Natural killer cell treated with Interleukin-12 subunit alpha and Interleukin-12 subunit beta and Interleukin-15 and Interleukin-18, amount 100 ng/mL, for 72 hours (primary cell): ENCODE data around the gene KIF22. TPM values are rescaled to one million over a fixed set of nuclear protein-coding genes. Genes with fewer than 3 reads are reported as not detected.
"Not testable (repeated sequence)": the region's sequence is repeated elsewhere in the genome, so short reads cannot be mapped to it uniquely, and the experiment has no call there.

ENCODE experiments used
- ATAC-seq, 2 donors: fragments of 150-1000 bp; cut with Tn5 transposase in 1 of 2; sonication (Bioruptor Pico), chemical (Tn5 transposase) in 1 of 2; 2 replicates each; pipeline ENCODE4 v1.10.0; 2021
- DNase-seq: peaks from one replicate; pipeline ENCODE4 v3.0.0; 2022; ENCODE audit warnings: low spot score
- H3K27ac Mint-ChIP-seq, 2 donors: 1 replicate in 1 of 2; 2 replicates in 1 of 2; pipeline ENCODE4 v1.8.0; 2022; ENCODE audit warnings: mixed read lengths in 2 of 2, mild to moderate bottlenecking in 1 of 2, moderate library complexity in 1 of 2
- H3K27me3 Mint-ChIP-seq, 2 donors: 1 replicate in 1 of 2; 2 replicates in 1 of 2; pipeline ENCODE4 v1.8.0; 2022; ENCODE audit warnings: mixed read lengths in 2 of 2
- H3K36me3 Mint-ChIP-seq: one replicate; pipeline ENCODE4 v1.8.0; 2022; ENCODE audit warnings: mixed read lengths
- H3K4me1 Mint-ChIP-seq, 2 donors: 1 replicate in 1 of 2; 2 replicates in 1 of 2; pipeline ENCODE4 v1.8.0; 2022; ENCODE audit warnings: low read depth in 2 of 2, mixed read lengths in 2 of 2, mild to moderate bottlenecking in 1 of 2
- H3K4me3 Mint-ChIP-seq: one replicate; pipeline ENCODE4 v1.8.0; 2022; ENCODE audit warnings: mixed read lengths
- H3K9me3 Mint-ChIP-seq: 2 replicates; pipeline ENCODE4 v1.8.0; 2022; ENCODE audit warnings: mixed read lengths
- total RNA-seq, 2 donors: library from RNA; stranded (reverse); gene quantifications; one replicate each; pipeline ENCODE4 v1.2.3, GENCODE V29; 2022

KIF22 gene
- total RNA-seq, 2 donors from 2014 or later = 63.4 to 174 TPM

DNA sequence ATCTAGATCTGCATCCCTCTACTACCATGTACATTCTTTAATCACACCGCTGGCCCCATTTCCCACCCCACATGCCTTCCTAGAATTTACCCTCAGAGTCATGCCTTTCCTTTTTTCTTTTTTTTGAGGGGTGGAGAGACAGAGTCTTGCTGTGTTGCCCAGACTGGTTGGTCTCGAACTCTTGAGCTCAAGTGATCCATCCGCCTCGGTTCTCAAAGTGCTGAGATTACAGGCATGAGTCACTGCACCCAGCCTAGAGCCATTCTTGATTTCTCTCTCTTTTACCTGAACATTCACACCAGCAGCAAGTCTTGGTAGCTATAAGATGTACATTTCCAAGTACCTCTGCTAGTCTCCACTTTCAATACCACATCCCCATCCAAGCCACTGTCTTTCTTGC, 27.5 kb downstream of the KIF22 start:
- H3K27me3 Mint-ChIP-seq = no peaks in the 10 kb centered on the region
- H3K36me3 Mint-ChIP-seq = peaks cover 7% of the 10 kb centered on the region
- peak overlapping the region; percentile 78 to 98 for H3K27ac Mint-ChIP-seq
- peaks cover 55% of the 10 kb centered on the region in 2 donors for H3K4me1 Mint-ChIP-seq
- no peak for DNase-seq
- ATAC-seq = no peak
- no peaks in the 10 kb centered on the region for H3K9me3 Mint-ChIP-seq
- peak overlapping the region; percentile 96 for H3K4me3 Mint-ChIP-seq

DNA sequence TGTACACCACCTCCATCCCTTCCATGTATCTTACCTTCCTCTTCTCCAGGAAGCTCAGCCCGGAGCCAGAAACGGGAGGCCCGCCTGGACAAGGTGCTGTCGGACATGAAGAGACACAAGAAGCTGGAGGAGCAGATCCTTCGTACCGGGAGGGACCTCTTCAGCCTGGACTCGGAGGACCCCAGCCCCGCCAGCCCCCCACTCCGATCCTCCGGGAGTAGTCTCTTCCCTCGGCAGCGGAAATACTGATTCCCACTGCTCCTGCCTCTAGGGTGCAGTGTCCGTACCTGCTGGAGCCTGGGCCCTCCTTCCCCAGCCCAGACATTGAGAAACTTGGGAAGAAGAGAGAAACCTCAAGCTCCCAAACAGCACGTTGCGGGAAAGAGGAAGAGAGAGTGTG, 29.0 kb downstream of the KIF22 start:
- ATAC-seq (no peak), DNase-seq (no peak)
- H3K4me1 Mint-ChIP-seq = peaks cover 51 to 55% of the 10 kb centered on the region in 2 donors
- H3K4me3 Mint-ChIP-seq = peak overlapping the region; percentile 96
- no peaks in the 10 kb centered on the region for H3K9me3 Mint-ChIP-seq
- no peaks in the 10 kb centered on the region for H3K27me3 Mint-ChIP-seq
- H3K36me3 Mint-ChIP-seq = peaks cover 7% of the 10 kb centered on the region
- H3K27ac Mint-ChIP-seq = peak overlapping the region; percentile 94 to 98

DNA sequence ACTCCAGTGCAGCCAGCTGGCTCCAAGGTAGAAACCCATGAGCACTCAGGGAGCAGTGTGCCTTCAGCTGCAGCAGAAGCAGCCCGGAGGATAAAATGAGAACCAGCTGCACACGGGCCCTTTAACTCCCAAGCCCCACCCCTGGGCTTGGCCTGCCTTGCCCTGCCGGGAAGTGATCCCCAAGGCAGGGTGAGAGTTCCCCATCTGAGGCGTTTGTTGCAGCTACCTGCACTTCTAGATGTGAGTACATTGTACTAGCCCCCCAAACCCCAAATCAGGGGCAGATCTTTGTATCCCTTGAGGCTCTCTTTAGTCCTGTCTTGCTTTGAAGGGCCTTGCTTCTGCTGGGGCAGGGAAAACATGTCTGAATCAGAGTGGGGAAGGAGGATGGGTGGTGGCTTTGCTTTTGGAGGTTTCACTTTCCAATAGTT, 29.7 kb downstream of the KIF22 start, which contains the start of gene MVP:
MVP (plus strand) TSS at position 192 of the 431 bp plus-strand sequence. CDS start 10,088 bp downstream, outside the sequence.
- Mint-ChIP-seq H3K27me3 (no peaks in the 10 kb centered on the region), H3K36me3 (peaks cover 7% of the 10 kb centered on the region), H3K27ac (peak within 1 kb of the TSS; percentile 94 to 98), H3K4me1 (peaks cover 49 to 53% of the 10 kb centered on the region in 2 donors), H3K9me3 (no peaks in the 10 kb centered on the region), H3K4me3 (peak within 1 kb of the TSS; percentile 96)
- DNase-seq (no peak), ATAC-seq (no peak)

DNA sequence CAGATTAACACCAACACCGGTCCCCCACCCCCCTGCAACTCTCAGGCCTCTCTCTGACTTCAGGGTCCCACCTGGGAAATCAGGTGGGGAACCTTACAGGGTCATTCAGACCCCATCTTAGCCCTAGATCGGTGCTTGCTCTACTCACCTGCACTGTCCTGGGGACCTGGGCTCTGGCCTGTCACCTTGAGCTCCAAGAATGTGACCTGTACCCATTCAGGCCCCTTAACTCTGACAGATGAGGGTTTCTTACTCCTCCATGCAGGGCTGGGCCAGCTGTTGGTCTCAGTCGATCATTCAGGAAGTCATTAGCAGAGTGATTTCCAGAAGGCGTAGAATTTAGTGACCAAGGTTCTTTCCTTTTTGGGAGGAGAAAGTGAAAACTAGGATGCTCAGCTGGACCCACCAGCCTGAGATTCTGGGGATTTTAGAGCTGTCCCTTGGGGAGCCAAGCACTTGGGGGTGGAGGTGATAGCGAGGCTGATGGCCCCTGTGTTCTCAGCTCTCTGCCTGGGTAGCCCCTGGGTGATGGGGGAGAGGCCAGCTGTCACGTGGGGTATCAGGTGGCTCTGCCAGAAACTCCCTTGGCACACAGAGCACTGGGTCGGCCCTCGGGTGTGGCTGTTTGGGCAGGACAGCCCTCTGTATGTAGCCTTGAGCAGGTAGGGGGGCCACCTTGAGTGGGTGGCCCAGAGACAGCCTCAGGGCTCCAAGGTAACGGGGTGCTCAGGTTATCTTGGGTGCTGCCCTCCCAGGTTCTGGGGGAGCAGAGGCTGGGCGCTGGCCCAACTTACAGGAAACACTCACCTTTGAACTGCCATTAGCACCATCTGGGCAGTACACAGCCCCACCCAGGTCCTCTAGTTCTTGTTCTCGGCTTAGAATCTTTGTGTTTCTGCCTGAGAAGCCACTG, 30.4 kb downstream of the KIF22 start:
- Mint-ChIP-seq H3K36me3 (peaks cover 7% of the 10 kb centered on the region), H3K4me1 (peaks cover 46 to 54% of the 10 kb centered on the region in 2 donors)

DNA sequence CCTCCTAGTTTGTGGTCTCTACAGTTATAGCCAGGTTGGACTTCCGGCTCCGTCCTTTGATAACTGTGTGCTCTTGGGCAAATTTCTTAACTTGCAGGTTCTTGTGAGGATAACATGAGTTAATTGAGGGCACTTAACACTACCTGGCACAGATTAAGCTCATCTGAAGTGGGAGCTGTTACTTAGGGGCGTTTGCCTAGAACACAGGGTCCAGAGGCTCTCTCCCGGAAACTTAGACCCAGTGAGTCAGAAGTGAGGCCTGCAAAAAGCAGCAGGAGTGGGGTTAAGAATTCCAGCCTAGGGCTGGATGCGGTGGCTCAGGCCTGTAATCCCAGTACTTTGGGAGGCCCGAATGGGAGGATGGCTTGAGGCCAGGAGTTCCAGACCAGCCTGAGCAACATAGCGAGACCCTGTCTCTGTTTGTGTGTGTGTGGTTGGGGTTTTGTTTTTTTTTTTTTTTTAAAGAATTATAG, 31.1 kb downstream of the KIF22 start:
- no peak for ATAC-seq
- H3K4me3 Mint-ChIP-seq = peak overlapping the region; percentile 96
- no peaks in the 10 kb centered on the region for H3K27me3 Mint-ChIP-seq
- peaks cover 7% of the 10 kb centered on the region for H3K36me3 Mint-ChIP-seq
- peaks cover 42 to 53% of the 10 kb centered on the region in 2 donors for H3K4me1 Mint-ChIP-seq
- peak overlapping the region; percentile 94 to 98 for H3K27ac Mint-ChIP-seq
- no peaks in the 10 kb centered on the region for H3K9me3 Mint-ChIP-seq
- DNase-seq = no peak

More for the DNA sequence above, 30.4 kb downstream of the KIF22 start:
- Mint-ChIP-seq H3K4me3 (peak overlapping the region; percentile 96), H3K27me3 (no peaks in the 10 kb centered on the region), H3K27ac (peak overlapping the region; percentile 94 to 98), H3K9me3 (no peaks in the 10 kb centered on the region)
- peak; percentile 82 for DNase-seq
- ATAC-seq = peak; percentile 58 to 73

DNA sequence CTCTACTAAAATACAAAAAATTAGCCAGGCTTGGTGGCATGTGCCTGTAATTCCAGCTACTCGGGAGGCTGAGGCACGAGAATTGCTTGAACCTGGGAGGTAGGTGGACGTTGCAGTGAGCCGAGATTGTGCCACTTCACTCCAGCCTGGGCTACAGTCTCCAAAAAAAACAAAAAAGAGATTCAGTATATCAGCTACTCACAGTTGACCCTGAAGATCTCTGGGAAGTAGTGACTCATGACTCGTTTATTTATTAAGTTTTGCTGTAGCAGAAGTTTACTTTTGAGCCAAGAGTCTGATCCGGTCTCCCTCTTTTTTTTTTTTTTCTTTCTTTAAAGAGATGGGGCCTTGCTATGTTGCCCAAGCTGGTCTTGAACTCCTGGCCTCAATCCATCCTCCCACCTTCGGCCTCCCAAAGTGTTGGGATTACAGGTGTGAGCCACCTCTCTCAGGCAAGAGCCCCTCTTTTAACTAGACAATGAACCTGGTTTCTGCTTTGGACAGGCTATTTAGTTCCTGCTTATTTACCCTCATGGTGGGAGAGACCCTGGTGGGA, 34.1 kb downstream of the KIF22 start:
- peaks cover 28 to 36% of the 10 kb centered on the region in 2 donors for H3K4me1 Mint-ChIP-seq
- no peaks in the 10 kb centered on the region for H3K27me3 Mint-ChIP-seq
- H3K4me3 Mint-ChIP-seq = peak overlapping the region; percentile 58
- ATAC-seq (no peak), DNase-seq (no peak)
- no peaks in the 10 kb centered on the region for H3K9me3 Mint-ChIP-seq
- peak overlapping the region; percentile 59 to 64 for H3K27ac Mint-ChIP-seq
- H3K36me3 Mint-ChIP-seq = no peaks in the 10 kb centered on the region

DNA sequence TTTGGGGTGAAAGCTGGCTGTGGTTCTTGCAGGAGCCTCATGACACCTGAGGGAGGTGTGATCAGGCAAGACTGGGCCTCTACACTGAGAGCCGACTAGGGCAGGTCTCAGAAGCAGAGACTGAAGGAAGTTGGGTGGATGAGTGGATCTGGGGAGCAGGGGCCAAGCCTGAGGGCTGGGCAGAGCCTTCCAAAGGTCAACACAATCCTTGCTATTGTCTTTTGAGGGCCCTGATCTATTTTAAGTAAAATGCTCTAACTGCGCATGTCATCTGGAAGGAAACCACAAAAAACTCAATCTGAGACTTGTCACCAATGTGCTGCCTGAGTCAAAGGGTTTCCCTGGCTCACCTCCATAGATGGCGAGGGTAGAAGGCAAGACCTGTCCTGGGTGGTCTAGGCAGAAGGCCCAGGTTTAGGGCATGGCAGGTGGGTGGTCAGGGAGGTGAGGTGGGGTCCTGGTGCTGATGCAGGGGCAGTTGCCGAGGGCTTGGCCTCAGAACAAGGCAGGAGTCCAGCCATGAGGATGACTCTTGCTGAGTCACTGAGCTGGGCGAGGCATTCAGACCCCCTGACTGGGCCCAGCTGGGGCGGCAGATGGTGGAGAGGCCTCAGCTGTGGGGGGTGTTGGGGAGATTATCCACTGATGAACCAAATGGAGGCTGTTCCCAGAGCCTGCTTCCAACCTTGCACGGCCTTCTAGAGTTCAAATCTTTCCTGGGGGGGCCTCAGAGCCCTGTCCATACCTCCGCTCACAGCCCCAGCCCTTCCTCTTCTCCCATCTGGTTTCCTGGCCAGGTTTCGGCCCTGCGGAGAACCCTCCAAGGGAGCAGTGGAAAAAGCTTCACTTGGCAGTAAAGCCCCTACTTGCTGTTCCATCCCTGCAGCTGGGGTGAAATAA, 34.8 kb downstream of the KIF22 start:
- peak overlapping the region; percentile 58 for H3K4me3 Mint-ChIP-seq
- H3K36me3 Mint-ChIP-seq = no peaks in the 10 kb centered on the region
- ATAC-seq = peak; percentile 46 to 78
- DNase-seq = no peak
- H3K27me3 Mint-ChIP-seq = no peaks in the 10 kb centered on the region
- peak overlapping the region; percentile 59 to 64 for H3K27ac Mint-ChIP-seq
- H3K9me3 Mint-ChIP-seq = no peaks in the 10 kb centered on the region
- peaks cover 25 to 31% of the 10 kb centered on the region in 2 donors for H3K4me1 Mint-ChIP-seq

DNA sequence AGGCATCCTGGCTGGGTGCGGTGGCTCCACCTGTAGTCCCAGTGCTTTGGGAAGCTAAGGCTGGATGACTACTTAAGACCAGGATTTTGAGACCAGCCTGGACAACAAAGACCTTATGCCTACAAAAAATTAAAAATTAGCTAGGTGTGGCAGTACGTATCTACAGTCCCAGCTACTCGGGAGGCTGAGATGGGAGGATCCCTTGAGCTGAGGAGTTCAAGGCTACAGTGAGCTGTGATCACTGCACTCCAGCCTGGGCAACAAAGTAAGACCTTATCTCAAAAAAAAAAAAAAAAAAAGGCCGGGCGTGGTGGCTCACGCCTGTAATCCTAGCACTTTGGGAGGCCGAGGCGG, 35.8 kb downstream of the KIF22 start:
- Mint-ChIP-seq H3K36me3 (no peaks in the 10 kb centered on the region), H3K4me1 (peaks cover 22 to 23% of the 10 kb centered on the region in 2 donors), H3K27ac (peak overlapping the region in 1 of 2 donors; percentile 53), H3K4me3 (no peak overlapping the region), H3K9me3 (no peaks in the 10 kb centered on the region), H3K27me3 (no peaks in the 10 kb centered on the region)
- DNase-seq (no peak), ATAC-seq (no peak)

DNA sequence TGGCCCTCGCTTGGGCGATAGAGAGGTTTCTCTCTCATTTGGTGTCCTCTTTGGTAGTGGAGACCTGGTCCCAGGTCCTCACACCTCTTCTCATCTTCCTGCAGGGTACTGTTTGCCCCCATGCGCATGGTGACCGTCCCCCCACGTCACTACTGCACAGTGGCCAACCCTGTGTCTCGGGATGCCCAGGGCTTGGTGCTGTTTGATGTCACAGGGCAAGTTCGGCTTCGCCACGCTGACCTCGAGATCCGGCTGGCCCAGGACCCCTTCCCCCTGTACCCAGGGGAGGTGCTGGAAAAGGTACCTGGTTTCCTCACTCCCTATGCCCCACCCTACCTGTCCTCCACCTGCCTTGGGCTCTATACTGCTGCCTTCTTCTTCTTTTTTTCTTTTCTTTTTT, 40.2 kb downstream of the KIF22 start:
- Mint-ChIP-seq H3K4me3 (no peak overlapping the region), H3K27me3 (no peaks in the 10 kb centered on the region), H3K4me1 (peaks cover 9 to 18% of the 10 kb centered on the region in 2 donors), H3K27ac (no peak overlapping the region), H3K9me3 (no peaks in the 10 kb centered on the region), H3K36me3 (no peaks in the 10 kb centered on the region)
- DNase-seq = no peak
- ATAC-seq = no peak

DNA sequence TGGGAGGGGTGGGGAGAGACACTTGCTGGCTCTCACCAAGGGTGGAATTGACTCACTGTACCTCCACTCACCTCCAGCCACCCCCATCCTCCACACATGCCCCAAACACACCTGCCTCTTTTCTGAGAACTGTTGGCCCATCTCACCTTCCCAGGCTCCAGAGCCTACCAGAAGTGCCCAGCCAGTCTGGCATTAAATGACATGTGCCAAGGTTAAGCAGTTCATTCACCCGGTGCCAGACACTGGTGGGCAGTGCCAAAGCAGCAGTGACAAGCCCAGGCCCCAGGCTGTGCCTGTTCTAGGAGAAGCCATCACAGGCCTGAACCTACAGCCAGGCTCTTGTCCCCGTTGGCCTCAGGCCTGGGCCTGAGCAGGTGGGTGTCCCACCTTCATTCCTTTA, 40.9 kb downstream of the KIF22 start:
- Mint-ChIP-seq H3K9me3 (no peaks in the 10 kb centered on the region), H3K27ac (no peak overlapping the region), H3K36me3 (no peaks in the 10 kb centered on the region), H3K4me1 (peaks cover 9 to 18% of the 10 kb centered on the region in 2 donors), H3K4me3 (no peak overlapping the region), H3K27me3 (no peaks in the 10 kb centered on the region)
- DNase-seq (no peak), ATAC-seq (no peak)

DNA sequence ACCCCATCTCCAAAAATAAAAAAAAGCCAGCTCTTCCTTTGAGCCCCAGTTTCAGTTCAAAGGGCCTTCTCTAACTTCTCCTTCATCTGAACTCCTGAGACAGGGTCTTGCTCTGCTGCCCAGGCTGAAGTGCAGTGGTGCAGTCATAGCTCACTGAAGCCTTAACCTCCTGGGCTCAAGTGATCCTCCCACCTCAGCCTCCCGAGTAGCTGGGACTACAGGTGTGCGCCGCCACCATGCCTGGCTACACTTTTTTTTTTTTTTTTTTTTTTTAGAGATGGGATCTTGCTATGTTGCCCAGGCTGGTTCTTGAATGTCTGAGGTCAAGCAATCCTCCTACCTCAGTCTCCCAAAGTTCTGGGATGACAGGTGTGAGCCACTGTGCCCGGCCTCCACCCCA, 42.7 kb downstream of the KIF22 start:
- peaks cover 0 to 12% of the 10 kb centered on the region in 2 donors for H3K4me1 Mint-ChIP-seq
- not testable (repeated sequence) for H3K9me3 Mint-ChIP-seq, H3K4me3 Mint-ChIP-seq, DNase-seq, H3K27ac Mint-ChIP-seq, H3K27me3 Mint-ChIP-seq, ATAC-seq, H3K36me3 Mint-ChIP-seq

DNA sequence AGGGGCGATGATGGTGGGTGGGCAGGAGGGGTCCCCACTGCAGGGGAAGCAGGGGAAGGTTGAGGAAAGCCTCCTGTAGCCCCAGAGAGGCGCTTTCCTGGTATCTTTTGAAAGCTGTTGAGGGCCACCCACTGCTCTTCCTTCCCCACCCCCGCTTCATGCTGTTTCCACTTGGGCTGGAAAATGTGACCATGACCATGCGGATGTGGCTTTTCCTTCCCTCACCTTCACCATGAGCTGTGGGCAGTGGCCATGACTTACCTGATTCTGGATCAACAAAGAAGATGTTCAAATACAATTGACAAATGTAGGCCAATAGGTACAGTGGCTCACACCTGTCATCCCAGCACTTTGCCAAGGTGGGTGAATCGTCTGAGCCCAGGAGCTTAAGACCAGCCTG, 43.5 kb downstream of the KIF22 start:
- peaks cover 0 to 12% of the 10 kb centered on the region in 2 donors for H3K4me1 Mint-ChIP-seq
- DNase-seq (no peak), ATAC-seq (no peak)
- H3K36me3 Mint-ChIP-seq = no peaks in the 10 kb centered on the region
- H3K27ac Mint-ChIP-seq = no peak overlapping the region
- no peak overlapping the region for H3K4me3 Mint-ChIP-seq
- no peaks in the 10 kb centered on the region for H3K27me3 Mint-ChIP-seq
- H3K9me3 Mint-ChIP-seq = no peaks in the 10 kb centered on the region

DNA sequence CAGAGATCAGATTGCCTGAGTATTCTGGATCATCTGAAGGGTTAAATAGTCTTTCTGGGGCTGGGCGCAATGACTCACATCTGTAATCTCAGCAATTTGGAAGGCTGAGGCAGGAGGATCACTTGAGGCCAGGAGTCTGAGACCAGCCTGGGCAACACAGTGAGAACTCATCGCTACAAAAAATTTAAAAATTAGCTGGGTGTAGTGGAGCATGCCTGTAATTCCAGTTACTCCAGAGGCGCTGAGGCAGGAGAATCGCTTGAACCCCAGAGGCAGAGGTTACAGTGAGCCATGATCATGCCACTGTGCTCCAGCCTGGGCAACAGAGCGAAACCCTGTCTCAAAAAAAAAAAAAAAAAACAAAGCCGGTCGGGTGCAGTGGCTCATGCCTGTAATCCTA, 45.4 kb downstream of the KIF22 start:
- H3K4me1 Mint-ChIP-seq = peaks cover 0 to 7% of the 10 kb centered on the region in 2 donors
- ATAC-seq (no peak), DNase-seq (no peak)
- no peaks in the 10 kb centered on the region for H3K9me3 Mint-ChIP-seq
- H3K27me3 Mint-ChIP-seq = no peaks in the 10 kb centered on the region
- no peak overlapping the region for H3K4me3 Mint-ChIP-seq
- no peak overlapping the region for H3K27ac Mint-ChIP-seq
- H3K36me3 Mint-ChIP-seq = no peaks in the 10 kb centered on the region
